ENCODE measurements around the gene TMEM213.

DNA sequence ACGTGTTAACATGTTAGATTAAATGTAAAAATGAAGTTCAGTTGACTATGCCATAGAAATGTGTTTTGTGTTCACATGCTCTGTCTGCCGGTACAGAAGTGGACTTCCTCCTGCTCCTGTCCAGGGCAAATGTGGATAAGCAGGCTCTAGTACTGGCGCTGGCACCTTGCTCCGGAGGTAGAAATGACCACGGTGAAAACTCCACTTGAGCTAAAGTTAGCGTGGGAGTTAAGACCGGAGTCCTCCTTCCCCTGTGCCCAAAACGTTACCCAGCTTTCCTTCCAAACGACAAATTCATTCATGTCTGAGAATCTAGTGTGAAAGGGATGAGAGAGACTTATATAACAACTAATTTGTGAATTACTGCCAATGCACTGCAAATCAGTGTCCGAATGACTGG is 35.2 kb downstream of the TMEM213 start:
- TF ChIP-seq POLR2AphosphoS5 (IDR thresholded peaks at IDR 0.05) = no peak
- no peak for TF ChIP-seq POLR2A (IDR thresholded peaks at IDR 0.05)
- TF ChIP-seq, protein P1, sequence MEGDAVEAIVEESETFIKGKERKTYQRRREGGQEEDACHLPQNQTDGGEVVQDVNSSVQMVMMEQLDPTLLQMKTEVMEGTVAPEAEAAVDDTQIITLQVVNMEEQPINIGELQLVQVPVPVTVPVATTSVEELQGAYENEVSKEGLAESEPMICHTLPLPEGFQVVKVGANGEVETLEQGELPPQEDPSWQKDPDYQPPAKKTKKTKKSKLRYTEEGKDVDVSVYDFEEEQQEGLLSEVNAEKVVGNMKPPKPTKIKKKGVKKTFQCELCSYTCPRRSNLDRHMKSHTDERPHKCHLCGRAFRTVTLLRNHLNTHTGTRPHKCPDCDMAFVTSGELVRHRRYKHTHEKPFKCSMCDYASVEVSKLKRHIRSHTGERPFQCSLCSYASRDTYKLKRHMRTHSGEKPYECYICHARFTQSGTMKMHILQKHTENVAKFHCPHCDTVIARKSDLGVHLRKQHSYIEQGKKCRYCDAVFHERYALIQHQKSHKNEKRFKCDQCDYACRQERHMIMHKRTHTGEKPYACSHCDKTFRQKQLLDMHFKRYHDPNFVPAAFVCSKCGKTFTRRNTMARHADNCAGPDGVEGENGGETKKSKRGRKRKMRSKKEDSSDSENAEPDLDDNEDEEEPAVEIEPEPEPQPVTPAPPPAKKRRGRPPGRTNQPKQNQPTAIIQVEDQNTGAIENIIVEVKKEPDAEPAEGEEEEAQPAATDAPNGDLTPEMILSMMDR (IDR thresholded peaks at IDR 0.05) = no peak

Data from gastroesophageal sphincter (tissue), 3 donors.